Skin of body (tissue), 2 donors: ENCODE measurements around the gene GNPTAB. TPM values are rescaled to one million over a fixed set of nuclear protein-coding genes. Genes with fewer than 3 reads are reported as not detected.
A peak's percentile ranks its signal among the peaks of the same experiment; 100 is the strongest.
"Not testable (repeated sequence)": the region's sequence is repeated elsewhere in the genome, so short reads cannot be mapped to it uniquely, and the experiment has no call there.

Experiments
- DNase-seq: peaks from one replicate; lab custom pipeline; 2025; lab: John Stamatoyannopoulos, UW
- total RNA-seq: library from RNA; depleted of rRNA; stranded (reverse); fragments of >200 nt; gene quantifications from one replicate; pipeline ENCODE4 v1.2.3, GENCODE V29; 2014

Gene GNPTAB
- total RNA-seq, 1 donor from 2014 or later = 26.2 TPM

DNA sequence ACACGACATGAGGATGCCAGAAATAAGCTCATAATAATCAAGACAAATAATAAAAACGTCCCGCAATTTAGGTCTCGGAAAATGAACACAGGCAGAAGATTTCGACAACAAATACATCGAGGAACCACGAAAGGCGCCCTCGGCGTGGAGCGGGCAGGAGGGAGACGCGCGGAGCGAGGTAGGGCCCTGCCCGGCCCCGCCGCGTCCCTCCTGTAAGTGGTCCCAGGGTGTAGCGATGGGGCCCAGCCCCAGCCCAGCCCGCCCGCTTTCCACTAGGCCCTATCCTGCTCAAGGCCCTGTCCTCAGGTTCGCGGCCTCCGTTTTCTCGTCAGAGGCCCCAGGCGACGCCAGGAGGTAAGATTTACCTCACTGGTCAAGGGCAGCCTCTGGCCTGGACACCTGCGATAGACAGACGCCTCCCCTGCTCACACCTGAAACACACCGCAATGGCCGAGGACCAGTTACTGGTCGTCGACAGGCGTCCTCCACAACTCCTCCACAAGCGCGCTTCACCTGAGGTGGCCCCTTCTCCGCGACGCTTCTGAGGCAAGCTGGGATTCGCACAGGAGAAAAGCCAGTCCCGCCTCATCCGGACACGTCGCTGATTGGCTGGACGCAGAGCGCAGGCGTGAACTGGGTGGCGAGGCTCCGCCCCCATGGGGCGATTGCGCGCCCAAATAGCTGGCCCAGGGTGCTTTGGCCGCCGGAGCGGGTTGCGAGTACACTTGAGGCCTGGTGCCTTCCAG is 91.7 kb downstream of the GNPTAB start, which contains the start of gene SYCP3:
SYCP3 (minus strand) TSS at position 543 of the 746 bp plus-strand sequence. CDS start 1,527 bp downstream, outside the sequence.
- DNase-seq = no peak

DNA sequence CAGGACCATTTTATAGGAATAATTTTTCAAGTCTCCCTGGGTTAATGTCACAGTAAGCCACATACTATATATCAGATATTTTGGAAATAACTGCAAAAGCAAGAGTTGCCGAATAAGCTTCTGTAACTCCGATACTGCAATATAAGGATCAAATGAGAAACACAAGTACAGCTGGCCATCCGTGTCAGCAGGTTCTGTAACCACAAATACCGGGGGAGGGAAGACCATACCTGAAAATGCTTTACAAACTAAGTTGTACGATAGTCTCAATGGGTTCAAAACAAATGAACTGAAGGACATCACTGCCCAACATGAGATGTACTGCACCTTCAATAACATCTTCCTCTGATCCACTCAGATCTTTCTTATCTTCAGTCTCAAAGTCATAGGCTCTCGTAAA is 93.3 kb downstream of the GNPTAB start:
- no peak for DNase-seq

DNA sequence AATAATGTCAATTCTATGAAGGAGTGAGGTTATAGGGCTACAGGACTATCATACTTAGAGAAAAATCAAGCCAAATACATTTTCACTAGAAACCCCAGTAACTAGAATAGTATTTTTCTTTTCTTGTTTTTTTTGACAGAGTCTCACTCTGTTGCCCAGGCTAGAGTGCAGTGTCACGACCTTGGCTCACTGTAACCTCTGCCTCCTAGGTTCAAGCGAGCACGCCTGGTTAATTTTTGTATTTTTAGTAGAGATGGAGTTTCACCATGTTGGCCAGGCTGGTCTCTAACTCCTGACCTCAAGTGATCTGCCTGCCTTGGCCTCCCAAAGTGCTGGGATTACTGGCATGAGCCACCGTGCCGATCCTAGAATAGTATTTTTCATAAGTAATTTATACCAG is 96.3 kb downstream of the GNPTAB start:
- not testable (repeated sequence) for DNase-seq

DNA sequence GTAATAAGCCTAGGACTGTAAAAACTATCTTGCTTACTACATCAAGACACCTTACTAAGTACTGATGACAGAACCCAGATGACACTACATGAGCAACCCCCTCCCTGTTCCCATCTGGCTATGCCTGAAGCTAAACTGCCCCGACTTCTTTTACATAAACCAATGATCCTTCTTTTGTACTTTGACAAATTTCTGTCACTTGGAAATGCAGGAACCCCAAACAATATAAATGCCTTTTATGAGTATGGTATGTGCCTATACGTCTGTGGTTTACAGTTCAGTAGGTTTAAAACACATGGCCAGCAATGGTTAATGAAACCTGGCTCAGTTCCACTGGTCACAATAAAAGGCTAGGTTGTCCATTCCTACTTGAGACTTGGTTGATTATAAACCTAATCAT is 97.6 kb downstream of the GNPTAB start:
- no peak for DNase-seq

DNA sequence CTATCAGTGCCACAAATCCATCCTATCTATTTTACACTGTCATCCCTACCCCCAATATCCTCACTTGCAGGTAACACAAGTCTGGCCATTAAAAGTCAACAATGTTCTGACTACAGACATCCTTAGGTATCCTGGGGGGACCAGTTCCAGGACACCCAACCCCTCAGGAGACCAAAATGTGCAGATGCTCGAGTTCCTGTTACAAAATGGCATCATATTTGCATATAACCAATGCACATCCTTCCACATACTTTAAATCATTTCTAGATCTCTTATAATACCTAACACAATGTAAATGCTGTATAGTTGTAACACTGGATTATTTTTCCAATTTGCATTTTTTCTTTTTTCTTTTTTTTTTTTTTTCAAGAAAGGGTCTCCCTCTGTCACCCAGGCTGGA is 98.4 kb downstream of the GNPTAB start:
- DNase-seq = no peak

DNA sequence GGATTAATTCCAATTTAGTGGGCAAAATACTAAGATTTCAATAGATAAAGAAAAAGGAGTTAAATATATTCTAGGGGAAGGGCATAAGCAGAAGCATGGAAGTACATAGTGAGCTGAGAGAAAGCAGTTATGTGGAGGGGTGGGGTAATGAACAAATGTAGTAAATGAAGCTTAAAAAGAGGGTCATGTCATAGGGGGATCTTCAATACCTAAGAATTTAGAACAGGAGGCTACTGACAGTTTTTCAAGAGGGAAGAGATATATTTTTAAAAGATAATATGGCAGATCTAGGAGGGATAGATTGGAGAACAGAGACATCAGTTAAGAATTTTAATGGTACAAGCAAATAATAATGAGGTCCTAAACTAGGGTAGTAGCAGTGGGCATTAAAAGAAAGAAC is 100.9 kb downstream of the GNPTAB start:
- DNase-seq = no peak

DNA sequence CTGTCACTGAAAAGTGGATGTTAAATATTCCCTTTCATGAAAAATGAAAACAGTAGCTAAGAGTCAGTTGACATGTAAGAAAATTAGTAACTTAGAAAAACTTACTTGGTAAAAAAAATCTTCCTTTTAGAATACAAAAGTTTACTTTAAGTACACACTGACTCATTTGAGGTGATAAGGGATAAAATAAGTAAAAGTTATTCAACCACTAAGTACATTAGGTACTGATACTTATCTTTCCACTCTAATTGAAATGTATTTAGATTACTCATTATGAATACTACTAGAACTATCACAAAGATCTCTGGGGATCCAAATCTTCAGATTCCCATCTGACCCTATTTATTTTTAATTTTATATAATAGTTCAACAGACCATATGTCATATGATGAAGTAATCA is 103.7 kb downstream of the GNPTAB start:
- no peak for DNase-seq

- no peak for DNase-seq
Observed at GRCh38 chr12:101722392-101722791, 108.4 kb downstream of the GNPTAB start.

DNA sequence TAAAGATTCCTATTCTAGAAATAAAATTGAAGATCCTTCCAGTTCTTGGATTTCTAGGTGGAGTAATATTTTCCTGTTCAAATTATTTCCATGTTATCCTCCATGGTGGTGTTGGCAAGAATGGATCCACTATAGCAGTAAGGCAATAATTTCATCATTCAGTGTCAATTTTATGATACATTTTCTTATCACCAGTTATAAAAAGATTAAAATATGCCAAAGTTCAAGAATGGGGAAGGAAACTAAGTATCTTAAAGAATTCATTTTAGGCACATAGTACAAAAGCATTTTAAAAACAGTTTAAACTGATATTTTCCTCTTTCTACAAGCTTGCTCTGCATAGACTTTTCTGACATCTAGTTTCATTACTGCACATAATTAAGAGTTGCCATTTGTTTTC is 110.6 kb downstream of the GNPTAB start:
- DNase-seq = no peak

DNA sequence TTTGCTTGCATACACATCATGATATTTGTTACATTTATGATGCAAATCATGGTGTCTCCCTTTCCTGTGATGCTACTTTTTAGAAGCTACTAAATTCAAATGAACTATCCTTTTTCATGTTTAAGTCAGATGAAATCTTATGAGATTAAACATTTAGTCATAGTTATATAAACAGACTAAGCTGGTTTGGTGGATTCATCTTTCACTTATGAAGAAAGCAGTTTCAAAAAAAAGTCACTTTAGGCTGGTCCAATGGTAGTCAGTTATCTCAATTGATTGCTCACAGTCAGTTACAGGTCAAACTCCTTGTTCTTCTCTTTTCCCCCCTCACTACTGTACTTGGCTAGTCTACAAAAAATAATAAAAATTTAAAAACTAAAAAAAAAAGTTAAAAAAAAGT is 111.2 kb downstream of the GNPTAB start:
- no peak for DNase-seq

- DNase-seq = no peak
Observed at GRCh38 chr12:101714877-101715444, 115.8 kb downstream of the GNPTAB start.

GRCh38 chr12:101713930-101714329 is 116.8 kb downstream of the GNPTAB start:
- DNase-seq = no peak

GRCh38 chr12:101713059-101713682 is 117.6 kb downstream of the GNPTAB start:
- no peak for DNase-seq

DNA sequence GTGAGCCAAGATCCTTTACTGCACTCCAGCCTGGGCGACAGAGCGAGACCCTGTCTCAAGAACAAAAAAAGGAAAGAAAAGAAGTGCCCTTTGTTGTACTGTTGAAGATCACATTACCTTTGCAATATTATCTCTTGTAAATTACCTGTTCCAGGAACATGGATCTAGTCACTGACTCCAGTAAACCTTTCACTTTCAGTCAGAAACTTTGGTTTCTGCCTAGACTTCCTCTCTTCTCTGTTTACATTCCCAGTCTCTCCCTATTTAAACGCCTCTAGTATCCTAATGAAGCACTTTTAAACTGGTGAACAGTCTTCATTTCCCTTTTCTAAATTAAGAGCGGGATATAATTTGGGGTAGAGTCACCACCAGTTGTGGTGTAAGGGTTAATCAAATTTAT is 120.5 kb downstream of the GNPTAB start:
- no peak for DNase-seq

- no peak for DNase-seq
Observed at GRCh38 chr12:101707131-101707782, 123.5 kb downstream of the GNPTAB start.

GRCh38 chr12:101706403-101706802 is 124.4 kb downstream of the GNPTAB start:
- no peak for DNase-seq

DNA sequence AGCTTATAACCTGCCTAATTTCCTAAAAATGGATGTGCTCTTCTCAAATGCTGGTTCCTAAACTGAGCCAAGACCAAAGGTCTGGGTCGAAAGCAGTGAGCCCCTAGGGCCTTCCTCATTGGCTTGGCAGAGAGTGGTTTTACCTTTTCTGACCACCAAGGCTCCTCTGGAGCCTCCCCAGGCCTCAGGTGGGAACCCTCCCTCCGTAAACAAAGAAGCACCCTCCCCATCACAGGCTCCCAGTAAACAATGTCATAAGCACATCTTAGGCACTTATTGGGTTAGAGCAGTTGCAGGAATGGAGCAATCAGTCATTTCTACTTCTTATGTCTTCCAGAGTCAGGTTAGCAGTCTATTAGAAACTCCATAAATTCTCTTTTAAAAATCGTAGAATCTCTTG is 127.3 kb downstream of the GNPTAB start:
- no peak for DNase-seq

DNA sequence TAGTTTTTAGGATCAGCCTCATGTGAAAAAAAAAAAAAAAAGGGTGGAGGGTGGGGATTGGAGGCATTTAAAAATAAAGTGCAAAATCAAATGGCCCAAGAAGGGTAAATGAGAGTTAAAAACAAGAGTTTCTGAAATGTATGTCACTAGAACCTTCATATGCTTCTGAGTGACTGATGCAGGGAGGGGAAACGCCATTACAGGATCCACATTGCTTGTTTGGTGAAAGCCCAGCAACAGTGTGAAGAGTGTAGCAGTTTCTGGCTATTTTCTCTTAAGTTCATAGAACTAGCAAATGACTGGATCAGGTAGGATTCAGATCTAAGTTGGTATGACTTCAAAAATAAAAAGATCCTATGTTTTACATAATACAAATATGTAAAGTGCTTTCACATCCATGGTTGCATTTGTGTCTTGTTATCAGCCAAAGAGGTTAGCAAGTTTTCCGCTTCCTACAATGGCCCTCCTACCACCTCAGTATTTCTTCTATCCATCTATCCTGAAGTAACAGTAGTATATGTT is 130.4 kb downstream of the GNPTAB start:
- no peak for DNase-seq

DNA sequence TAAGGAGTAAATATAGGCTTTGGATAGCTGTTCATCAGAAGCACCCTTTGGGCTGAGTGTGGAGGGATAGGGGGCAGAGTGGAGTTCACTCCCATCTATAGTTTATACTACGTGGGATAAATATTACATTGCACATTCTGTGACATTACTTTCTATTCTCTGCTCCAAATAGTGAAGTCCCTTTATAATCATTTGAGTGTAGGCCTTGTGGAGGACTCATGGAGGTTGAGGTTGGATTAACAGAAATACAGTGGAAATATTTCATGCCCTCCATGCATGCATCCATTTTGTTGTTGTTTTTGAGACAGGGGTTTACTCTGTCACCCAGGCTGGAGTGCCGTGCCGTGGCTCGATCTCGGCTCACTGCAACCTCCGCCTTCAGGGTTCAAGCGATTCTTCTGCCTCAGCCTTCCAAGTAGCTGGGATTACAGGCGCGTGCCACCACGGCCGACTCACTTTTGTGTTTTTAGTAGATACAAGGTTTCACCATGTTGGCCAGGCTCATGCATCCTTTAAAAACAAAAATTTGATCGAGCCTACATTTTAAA is 131.9 kb downstream of the GNPTAB start:
- peak; percentile 4 for DNase-seq

DNA sequence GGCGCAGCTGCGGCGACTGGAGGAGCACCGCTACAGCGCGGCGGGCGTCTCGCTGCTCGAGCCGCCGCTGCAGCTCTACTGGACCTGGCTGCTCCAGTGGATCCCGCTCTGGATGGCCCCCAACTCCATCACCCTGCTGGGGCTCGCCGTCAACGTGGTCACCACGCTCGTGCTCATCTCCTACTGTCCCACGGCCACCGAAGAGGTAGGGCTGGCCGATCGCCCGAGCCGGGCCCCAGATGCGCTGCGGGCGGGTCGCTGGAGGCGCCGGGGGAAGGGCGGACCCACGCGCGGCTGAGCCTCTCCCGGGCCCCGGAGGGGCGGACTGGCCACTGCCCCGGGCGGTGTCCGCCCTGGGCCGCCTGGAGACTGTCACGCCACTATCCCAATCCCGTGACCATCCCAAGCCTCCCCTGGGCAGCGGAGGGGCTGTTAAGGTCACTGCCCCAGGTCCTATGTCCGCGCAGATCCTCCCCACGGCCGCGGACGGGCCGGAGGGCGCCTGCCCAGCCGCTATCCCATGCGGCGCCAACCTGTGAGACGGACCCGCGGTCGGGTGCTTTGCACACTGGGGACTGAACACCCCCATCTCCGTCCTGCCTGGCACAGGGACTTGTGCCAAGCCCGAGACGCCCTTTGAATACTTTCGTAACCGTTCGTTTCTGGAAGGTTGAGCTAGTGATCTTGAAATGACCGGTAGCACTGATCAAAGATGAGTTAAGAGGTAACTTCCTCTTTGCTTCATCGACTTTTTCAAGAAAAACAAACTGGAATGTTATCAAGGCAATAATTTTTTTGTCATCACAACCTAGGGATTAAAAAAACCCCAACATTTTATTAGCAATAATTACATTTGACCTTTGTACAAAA is 132.6 kb downstream of the GNPTAB start:
- DNase-seq = no peak
